ENCODE results near the gene CALHM6. TPM values are rescaled to one million over a fixed set of nuclear protein-coding genes. Genes with fewer than 3 reads are reported as not detected.

CALHM6 gene
- total RNA-seq, 1 donor from 2014 or later: not detected

DNA sequence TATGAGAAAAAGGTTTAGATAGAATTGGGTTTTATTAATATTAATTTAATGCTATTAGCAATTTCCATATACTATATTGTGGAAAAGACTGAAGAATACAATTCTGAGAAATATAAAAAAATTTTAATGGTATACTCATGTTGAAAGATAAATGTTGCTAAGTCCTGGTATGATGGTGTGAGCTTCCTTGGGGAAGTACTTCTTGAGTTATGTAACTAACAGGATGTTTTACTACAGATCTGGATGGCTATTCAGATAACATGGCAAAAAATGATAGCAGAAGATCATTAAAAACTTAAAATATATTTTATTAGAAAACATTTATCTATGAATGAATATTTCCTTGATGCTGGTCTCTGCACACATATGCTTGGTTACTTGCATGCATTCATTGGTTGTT lies 23.5 kb upstream of the CALHM6 start:
- Histone ChIP-seq H2AFZ (ENCODE audit: low read depth, low read length) (no peak overlapping the region), H3K27me3 (ENCODE audit: insufficient read depth, low read length) (no peaks in the 10 kb centered on the region), H3K4me3 (ENCODE audit: insufficient read depth, low read depth, low read length) (no peak overlapping the region), H3K79me2 (ENCODE audit: insufficient read depth, low read length) (no peaks in the 10 kb centered on the region), H3K4me2 (ENCODE audit: low read length) (no peak overlapping the region), H3K36me3 (ENCODE audit: insufficient read depth, low read length) (peaks cover 18% of the 10 kb centered on the region), H4K20me1 (ENCODE audit: insufficient read depth, low read length) (no peaks in the 10 kb centered on the region), H3K9me3 (ENCODE audit: insufficient read depth, low read depth, low read length) (no peaks in the 10 kb centered on the region), H3K27ac (ENCODE audit: low read depth, low read length) (no peak overlapping the region), H3K9ac (ENCODE audit: low read length) (no peak overlapping the region), H3K4me1 (ENCODE audit: insufficient read depth, low read length) (peaks cover 12% of the 10 kb centered on the region)
- no peak overlapping the region for H3K27ac Mint-ChIP-seq (ENCODE audit: unreplicated experiment)
- TF ChIP-seq EZH2 (IDR thresholded peaks at IDR 0.05; ENCODE audit: insufficient read depth, low read length): no peak
- TF ChIP-seq, protein P1, sequence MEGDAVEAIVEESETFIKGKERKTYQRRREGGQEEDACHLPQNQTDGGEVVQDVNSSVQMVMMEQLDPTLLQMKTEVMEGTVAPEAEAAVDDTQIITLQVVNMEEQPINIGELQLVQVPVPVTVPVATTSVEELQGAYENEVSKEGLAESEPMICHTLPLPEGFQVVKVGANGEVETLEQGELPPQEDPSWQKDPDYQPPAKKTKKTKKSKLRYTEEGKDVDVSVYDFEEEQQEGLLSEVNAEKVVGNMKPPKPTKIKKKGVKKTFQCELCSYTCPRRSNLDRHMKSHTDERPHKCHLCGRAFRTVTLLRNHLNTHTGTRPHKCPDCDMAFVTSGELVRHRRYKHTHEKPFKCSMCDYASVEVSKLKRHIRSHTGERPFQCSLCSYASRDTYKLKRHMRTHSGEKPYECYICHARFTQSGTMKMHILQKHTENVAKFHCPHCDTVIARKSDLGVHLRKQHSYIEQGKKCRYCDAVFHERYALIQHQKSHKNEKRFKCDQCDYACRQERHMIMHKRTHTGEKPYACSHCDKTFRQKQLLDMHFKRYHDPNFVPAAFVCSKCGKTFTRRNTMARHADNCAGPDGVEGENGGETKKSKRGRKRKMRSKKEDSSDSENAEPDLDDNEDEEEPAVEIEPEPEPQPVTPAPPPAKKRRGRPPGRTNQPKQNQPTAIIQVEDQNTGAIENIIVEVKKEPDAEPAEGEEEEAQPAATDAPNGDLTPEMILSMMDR (IDR thresholded peaks at IDR 0.05; ENCODE audit: insufficient read depth, low read depth, low read length): no peak
- no peaks in the 10 kb centered on the region for H3K27me3 Mint-ChIP-seq (ENCODE audit: low read depth, unreplicated experiment)
- peaks cover 20% of the 10 kb centered on the region for H3K4me1 Mint-ChIP-seq (ENCODE audit: low read depth, unreplicated experiment)
- no peak overlapping the region for H3K4me3 Mint-ChIP-seq (ENCODE audit: unreplicated experiment)
- no peak for FAIRE-seq
- peaks cover 10% of the 10 kb centered on the region for H3K36me3 Mint-ChIP-seq (ENCODE audit: low read depth, unreplicated experiment)
- no peaks in the 10 kb centered on the region for H3K9me3 Mint-ChIP-seq (ENCODE audit: unreplicated experiment)
- DNase-seq (ENCODE audit: low read depth): no peak

DNA sequence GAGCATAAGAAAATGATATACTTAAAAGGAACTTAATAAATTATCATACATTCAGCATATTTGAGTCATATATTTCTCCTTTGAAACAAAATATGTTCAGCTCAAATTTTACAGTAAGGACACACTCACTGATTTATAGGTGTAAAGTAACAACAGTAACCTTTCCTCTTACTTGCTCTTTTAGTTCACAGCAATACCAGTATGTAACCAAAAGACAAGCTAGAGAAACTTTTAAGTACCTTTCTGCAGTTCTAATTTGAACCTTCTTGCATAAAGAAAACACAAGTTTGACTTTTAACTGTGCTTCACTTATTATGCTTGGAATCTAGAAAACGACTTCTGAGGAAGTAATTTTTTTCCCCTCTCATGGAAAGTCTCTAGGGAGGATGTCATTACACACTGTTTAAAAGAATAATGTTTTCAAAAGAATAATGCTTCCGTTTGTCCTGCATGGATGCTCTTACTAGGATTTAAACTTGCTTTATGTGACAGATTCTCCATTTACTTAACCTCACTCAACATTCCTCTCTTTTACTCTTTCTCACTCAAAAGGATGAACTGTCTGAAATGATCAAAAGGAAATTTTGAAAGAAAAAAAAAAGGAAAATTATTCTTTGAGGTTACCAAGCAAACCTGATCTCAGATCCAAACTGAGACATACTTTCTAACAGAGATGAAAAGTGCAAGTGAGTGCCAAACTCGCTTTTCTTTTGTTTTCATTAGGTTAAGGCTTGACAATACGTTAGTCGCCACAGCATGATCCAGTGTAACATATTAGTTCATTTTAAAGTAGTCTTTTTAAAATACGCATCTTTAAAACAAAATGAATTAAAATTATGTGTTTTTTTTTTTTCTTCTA lies 22.4 kb upstream of the CALHM6 start:
- Histone ChIP-seq H3K4me2 (ENCODE audit: low read length) (peak overlapping the region; percentile 62), H3K9ac (ENCODE audit: low read length) (peak overlapping the region; percentile 24)

More for the DNA sequence above, 22.4 kb upstream of the CALHM6 start:
- no peaks in the 10 kb centered on the region for H3K27me3 ChIP-seq (ENCODE audit: insufficient read depth, low read length)
- peaks cover 11% of the 10 kb centered on the region for H3K36me3 ChIP-seq (ENCODE audit: insufficient read depth, low read length)
- H3K4me1 ChIP-seq (ENCODE audit: insufficient read depth, low read length): peaks cover 12% of the 10 kb centered on the region
- TF ChIP-seq, protein P1 (IDR thresholded peaks at IDR 0.05; ENCODE audit: insufficient read depth, low read depth, low read length): no peak
- H3K27ac ChIP-seq (ENCODE audit: low read depth, low read length): peak overlapping the region; percentile 54
- no peak overlapping the region for H3K4me3 ChIP-seq (ENCODE audit: insufficient read depth, low read depth, low read length)
- H2AFZ ChIP-seq (ENCODE audit: low read depth, low read length): no peak overlapping the region
- no peaks in the 10 kb centered on the region for H3K9me3 ChIP-seq (ENCODE audit: insufficient read depth, low read depth, low read length)
- peaks cover 10% of the 10 kb centered on the region for H3K36me3 Mint-ChIP-seq (ENCODE audit: low read depth, unreplicated experiment)
- no peak for DNase-seq (ENCODE audit: low read depth)
- no peaks in the 10 kb centered on the region for H3K79me2 ChIP-seq (ENCODE audit: insufficient read depth, low read length)
- H3K4me1 Mint-ChIP-seq (ENCODE audit: low read depth, unreplicated experiment): peaks cover 23% of the 10 kb centered on the region
- no peak overlapping the region for H3K4me3 Mint-ChIP-seq (ENCODE audit: unreplicated experiment)
- H3K27ac Mint-ChIP-seq (ENCODE audit: unreplicated experiment): peak overlapping the region; percentile 2
- no peaks in the 10 kb centered on the region for H4K20me1 ChIP-seq (ENCODE audit: insufficient read depth, low read length)
- FAIRE-seq: no peak
- no peaks in the 10 kb centered on the region for H3K9me3 Mint-ChIP-seq (ENCODE audit: unreplicated experiment)
- H3K27me3 Mint-ChIP-seq (ENCODE audit: low read depth, unreplicated experiment): no peaks in the 10 kb centered on the region
